MV-4-11 (cell line): ENCODE data around the gene PDIK1L.

ENCODE experiments used
- DNase-seq: peaks from one replicate; lab custom pipeline; 2025; lab: John Stamatoyannopoulos, UW

PDIK1L gene

GRCh38 chr1:26171084-26172072 lies 59.8 kb downstream of the PDIK1L start, which contains the start of gene ZNF593OS:
ZNF593OS (minus strand) TSS chr1:26171832; CDS start chr1:26171661, 171 bp downstream.
- no peak for DNase-seq
